Mammary epithelial cell (primary cell): ENCODE measurements around the gene KIAA0930.

Experiments
- CTCF ChIP-seq, 2 donors: IDR thresholded peaks in 1 of 2; conservative IDR thresholded peaks in 1 of 2; 2 replicates each; pipeline ENCODE4 v1.5.1; 2011 to 2012; ENCODE audit warnings: inconsistent platforms in 2 of 2, low read length in 2 of 2, mild to moderate bottlenecking in 2 of 2, control low read depth in 1 of 2, low read depth in 1 of 2; ENCODE audit not compliant: insufficient read depth in 1 of 2; ENCODE audit errors: extremely low read depth in 1 of 2
- EZH2 ChIP-seq: IDR thresholded peaks from 2 replicates; pipeline ENCODE4 v1.6.1; 2012; ENCODE audit warnings: low read length, inconsistent platforms, borderline replicate concordance

- TF ChIP-seq CTCF (conservative IDR thresholded peaks at IDR 0.05 in 1 of 2, IDR thresholded peaks at IDR 0.05 in 1 of 2; ENCODE audit: extremely low read depth in 1 of 2, insufficient read depth in 1 of 2, low read depth in 1 of 2, low read length in 2 of 2) = no peak
- no peak for TF ChIP-seq EZH2
Measured at GRCh38 chr22:45163099-45163450, 77.6 kb downstream of the KIAA0930 start.
